Fibroblast of villous mesenchyme (primary cell): ENCODE measurements around the gene SPATS2. TPM values are rescaled to one million over a fixed set of nuclear protein-coding genes. Genes with fewer than 3 reads are reported as not detected.

ENCODE experiments used
- DNase-seq: peaks from one replicate; pipeline ENCODE4 v3.0.0-alpha.2; 2010; ENCODE audit warnings: low read depth
- H3K4me3 ChIP-seq: 2 replicates; pipeline ENCODE4 v1.5.1; 2011; ENCODE audit warnings: low read depth, mild to moderate bottlenecking, low read length
- total RNA-seq: library from RNA; depleted of rRNA; stranded (reverse); fragments of >200 nt; gene quantifications from 2 replicates; pipeline ENCODE4 v1.2.3, GENCODE V29; 2012
- TF ChIP-seq, protein P1 (sequence below): IDR thresholded peaks from 2 replicates; pipeline ENCODE4 v1.5.1; 2012; ENCODE audit warnings: low read depth, mild to moderate bottlenecking, low read length; ENCODE audit not compliant: insufficient read depth

Gene SPATS2
- total RNA-seq, 1 donor, result 32.4 TPM

DNA sequence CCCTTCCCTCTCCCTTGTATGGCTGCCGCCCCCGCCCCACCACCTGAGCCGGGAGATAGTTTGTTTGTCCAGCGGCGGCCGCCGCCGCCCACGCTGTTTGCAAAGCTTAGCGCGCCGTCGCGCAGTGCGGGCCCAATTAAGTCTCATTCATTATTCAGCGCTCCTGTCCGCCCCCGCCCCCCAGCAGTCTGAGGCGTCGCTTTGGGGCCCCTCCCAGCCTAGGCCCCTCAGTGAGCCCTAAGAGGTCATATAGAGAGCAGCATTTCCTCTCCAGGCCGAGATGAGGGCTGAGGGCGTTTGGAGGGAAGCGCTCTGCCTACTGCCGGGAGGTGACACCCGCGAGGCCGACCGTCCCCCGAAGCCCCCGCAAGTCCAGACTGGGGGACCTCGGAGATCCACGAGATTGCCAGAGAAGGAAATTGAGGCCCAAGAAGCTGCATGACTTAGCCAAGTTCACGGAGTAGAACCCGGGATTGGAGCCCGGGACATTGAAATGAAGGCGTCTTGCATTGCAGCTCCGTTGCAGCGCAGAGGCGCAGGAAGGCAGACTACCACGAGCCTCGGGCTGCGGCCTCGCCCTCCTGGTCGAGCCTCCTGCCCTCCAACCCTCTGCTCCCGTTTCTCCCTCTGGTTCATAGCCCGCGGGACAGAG is 20.5 kb upstream of the SPATS2 start, which contains the start of gene DNAJC22:
DNAJC22 (plus strand) TSS at position 230 of the 652 bp plus-strand sequence. CDS start 1,985 bp downstream, outside the sequence.
- peak within 1 kb of the TSS; percentile 51 for H3K4me3 ChIP-seq
- DNase-seq, result no peak
- TF ChIP-seq, protein P1, sequence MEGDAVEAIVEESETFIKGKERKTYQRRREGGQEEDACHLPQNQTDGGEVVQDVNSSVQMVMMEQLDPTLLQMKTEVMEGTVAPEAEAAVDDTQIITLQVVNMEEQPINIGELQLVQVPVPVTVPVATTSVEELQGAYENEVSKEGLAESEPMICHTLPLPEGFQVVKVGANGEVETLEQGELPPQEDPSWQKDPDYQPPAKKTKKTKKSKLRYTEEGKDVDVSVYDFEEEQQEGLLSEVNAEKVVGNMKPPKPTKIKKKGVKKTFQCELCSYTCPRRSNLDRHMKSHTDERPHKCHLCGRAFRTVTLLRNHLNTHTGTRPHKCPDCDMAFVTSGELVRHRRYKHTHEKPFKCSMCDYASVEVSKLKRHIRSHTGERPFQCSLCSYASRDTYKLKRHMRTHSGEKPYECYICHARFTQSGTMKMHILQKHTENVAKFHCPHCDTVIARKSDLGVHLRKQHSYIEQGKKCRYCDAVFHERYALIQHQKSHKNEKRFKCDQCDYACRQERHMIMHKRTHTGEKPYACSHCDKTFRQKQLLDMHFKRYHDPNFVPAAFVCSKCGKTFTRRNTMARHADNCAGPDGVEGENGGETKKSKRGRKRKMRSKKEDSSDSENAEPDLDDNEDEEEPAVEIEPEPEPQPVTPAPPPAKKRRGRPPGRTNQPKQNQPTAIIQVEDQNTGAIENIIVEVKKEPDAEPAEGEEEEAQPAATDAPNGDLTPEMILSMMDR, result no peak

DNA sequence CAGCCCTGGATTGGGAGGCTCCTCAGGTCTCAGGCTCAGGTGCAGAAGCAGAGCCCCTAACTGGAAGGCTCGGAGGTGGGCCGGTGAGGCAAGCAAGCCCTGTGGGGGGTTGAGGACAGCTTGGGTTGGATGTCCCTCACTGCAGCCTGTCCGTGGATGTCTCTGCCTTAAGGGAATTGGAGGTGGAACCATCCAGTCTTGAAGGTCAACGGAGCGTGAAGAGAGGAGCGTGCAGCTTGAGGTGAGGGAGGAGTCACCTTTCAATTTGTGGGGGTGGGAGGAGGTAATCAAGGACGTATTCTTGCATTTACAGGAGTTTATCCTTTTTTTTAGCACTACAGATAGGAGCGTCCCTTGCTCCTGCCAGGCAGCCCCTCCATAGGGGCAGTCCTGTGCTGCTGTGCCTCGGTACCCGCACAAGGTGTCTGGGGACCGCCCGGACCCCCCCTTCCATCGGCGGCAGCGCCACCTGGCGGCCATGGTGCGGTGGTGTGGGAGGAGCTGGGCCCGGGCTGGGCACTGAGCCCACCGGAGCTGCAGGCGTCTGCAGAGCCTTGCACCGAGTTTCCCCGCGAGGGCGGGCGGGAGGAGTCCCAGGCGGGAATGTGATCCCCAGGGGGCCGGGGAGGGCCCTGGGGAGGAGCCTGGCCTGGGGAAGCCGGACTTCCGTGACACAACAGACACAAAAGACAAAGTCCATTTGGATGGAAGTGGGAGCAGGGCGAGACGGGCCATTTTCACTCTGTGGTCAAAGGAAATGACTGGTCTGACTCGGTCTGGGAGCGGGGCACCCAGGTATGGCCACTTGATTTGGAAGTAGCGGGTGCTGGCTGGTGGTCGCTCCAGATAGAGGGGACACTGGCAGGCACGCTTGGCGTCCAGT is 19.7 kb upstream of the SPATS2 start:
- TF ChIP-seq, protein P1, result peak; percentile 91
- peak overlapping the region; percentile 51 for H3K4me3 ChIP-seq
- peak; percentile 84 for DNase-seq

DNA sequence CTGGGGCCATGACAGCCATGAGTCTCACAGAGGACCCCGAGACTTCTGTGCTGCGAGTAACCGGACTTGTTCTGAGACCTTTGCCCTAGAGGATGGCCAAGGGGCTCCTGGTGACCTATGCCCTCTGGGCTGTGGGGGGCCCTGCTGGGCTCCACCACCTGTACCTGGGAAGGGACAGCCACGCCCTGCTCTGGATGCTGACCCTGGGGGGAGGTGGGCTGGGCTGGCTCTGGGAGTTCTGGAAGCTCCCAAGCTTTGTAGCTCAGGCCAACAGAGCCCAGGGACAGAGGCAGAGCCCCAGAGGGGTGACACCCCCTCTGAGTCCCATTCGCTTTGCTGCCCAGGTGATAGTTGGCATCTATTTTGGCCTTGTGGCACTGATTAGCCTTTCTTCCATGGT is 18.5 kb upstream of the SPATS2 start:
- TF ChIP-seq, protein P1, result no peak
- DNase-seq, result no peak
- H3K4me3 ChIP-seq, result no peak overlapping the region

DNA sequence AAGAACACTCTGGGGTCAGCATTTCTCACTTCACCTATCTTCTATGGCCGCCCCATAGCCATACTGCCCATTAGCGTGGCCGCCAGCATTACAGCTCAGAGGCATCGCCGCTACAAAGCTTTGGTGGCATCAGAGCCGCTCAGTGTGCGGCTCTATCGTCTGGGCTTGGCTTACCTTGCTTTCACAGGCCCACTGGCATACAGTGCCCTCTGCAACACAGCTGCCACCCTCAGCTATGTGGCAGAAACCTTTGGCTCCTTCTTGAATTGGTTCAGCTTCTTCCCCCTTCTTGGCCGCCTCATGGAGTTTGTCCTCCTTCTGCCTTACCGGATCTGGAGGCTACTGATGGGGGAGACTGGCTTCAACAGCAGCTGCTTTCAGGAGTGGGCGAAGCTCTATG is 18.0 kb upstream of the SPATS2 start:
- no peak overlapping the region for H3K4me3 ChIP-seq
- DNase-seq, result no peak
- TF ChIP-seq, protein P1, result no peak

DNA sequence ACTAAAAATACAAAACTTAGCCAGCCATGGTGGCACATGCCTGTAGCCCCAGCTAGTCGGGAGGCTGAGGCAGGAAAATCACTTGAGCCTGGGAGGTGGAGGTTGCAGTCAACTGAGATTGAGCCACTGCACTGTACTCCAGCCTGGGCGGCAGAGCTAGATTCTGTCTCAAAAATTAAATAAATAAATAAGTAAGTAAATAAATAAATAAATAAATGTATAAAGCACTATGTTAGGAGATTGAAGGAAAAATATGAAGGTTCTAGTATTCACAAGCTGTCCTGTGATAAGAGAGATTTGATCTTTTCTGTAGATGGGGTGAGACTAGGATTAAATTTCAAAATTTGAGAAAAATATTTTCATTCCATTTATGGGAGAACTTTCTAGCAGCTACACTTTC is 14.9 kb upstream of the SPATS2 start:
- TF ChIP-seq, protein P1, result no peak
- no peak for DNase-seq

DNA sequence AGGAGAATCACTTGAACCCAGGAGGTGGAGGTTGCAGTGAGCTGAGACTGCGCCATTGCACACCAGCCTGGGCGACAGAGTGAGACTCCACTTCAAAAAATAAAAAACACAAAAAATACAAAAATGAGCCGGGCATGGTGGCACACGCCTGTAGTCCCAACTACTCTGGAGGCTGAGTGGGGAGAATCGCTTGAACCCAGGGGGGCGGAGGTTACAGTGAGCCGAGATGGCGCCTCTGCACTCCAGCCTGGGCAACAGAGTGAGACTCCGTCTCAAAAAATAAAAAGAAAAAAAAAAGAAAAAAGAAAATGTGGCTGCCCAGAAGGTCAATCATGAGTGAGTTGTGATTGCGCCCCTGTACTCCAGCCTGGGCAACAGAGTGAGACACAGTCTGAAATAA is 11.3 kb upstream of the SPATS2 start:
- no peak for DNase-seq
- TF ChIP-seq, protein P1, result no peak
- H3K4me3 ChIP-seq, result no peak overlapping the region

More for the DNA sequence above, 14.9 kb upstream of the SPATS2 start:
- no peak overlapping the region for H3K4me3 ChIP-seq
